C4-2B (cell line): Measurements from ENCODE around the gene SRC.

Experiments used
- H3K27ac ChIP-seq: fragments of 450-650 bp; 2 replicates; pipeline ENCODE4 v1.5.1; 2017
- ZFX ChIP-seq: fragments of 450-650 bp; IDR thresholded peaks from 2 replicates; pipeline ENCODE4 v1.6.1; 2017
- TF ChIP-seq, protein P1 (sequence below): fragments of 450-650 bp; conservative IDR thresholded peaks from 2 replicates; pipeline ENCODE4 v1.5.1; 2017; ENCODE audit warnings: mild to moderate bottlenecking

SRC gene

DNA sequence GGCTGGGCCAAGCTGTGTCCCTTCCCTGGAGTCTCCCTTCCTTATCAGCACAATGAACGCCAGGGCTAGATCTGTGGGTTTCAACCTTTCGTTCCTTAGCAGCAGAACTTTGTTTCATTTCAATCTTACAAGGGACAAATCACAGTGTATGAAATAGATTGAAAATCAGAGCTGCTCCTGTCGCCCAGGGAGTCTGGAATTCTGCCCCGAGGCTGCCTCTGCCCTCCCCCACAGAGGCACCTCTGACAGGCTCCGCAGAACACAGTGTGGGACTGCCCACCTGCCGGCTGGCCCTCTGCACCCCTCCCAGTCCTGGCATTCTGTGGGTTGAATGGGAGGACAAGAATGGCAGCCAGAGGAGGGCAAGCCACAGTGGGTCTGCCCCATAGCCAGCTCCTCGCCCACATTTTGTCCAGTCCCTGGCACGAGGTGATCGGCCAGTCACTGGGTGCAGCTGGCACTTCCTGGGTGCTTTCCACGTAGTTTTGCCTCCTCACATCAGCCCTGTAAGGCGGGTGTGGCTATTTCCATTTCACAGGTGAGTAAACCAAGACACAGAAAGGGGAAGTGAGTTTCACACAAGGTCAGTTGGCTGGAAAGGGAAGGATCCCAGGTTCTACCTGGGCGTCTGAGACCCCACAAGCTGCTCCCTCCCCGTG is 30.4 kb upstream of the SRC start:
- TF ChIP-seq ZFX, result no peak
- TF ChIP-seq, protein P1, sequence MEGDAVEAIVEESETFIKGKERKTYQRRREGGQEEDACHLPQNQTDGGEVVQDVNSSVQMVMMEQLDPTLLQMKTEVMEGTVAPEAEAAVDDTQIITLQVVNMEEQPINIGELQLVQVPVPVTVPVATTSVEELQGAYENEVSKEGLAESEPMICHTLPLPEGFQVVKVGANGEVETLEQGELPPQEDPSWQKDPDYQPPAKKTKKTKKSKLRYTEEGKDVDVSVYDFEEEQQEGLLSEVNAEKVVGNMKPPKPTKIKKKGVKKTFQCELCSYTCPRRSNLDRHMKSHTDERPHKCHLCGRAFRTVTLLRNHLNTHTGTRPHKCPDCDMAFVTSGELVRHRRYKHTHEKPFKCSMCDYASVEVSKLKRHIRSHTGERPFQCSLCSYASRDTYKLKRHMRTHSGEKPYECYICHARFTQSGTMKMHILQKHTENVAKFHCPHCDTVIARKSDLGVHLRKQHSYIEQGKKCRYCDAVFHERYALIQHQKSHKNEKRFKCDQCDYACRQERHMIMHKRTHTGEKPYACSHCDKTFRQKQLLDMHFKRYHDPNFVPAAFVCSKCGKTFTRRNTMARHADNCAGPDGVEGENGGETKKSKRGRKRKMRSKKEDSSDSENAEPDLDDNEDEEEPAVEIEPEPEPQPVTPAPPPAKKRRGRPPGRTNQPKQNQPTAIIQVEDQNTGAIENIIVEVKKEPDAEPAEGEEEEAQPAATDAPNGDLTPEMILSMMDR, result no peak
- no peak overlapping the region for H3K27ac ChIP-seq

DNA sequence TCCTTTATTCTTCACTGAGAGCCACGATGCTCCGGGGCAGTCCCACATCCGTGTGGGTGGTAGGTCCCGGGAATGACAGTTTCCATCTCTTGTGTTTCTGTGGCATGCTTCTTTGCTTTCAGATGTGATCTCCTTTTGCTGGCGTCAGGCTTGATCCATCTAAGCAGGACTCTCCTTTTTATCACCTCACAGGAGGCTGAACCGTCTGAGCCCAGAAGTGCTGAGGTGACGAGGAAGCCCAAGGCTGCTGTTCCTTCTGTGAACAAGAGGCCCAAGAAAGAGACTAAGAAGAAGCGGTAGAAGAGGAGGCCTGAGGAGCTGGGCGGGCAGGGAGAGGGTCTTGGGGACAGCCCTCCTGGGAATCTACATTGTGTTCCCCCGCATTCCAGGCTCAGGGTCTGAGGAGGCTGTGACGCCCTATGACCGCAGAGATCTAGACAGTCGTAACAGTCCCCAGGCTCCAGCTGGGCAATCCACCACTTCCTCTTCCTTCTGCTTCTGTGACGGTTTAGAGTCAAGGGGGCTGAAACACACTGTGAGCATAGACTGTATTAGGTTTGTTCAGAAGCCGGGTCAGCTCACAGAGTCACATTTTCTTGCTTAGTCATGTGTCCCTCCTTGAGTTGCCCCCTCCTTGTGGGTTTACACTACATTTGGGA is 29.7 kb upstream of the SRC start:
- no peak overlapping the region for H3K27ac ChIP-seq
- no peak for TF ChIP-seq ZFX
- TF ChIP-seq, protein P1, result no peak

- H3K27ac ChIP-seq, result no peak overlapping the region
- no peak for TF ChIP-seq ZFX
- TF ChIP-seq, protein P1, result no peak
Measured at GRCh38 chr20:37316775-37317170, 29.2 kb upstream of the SRC start.

GRCh38 chr20:37317316-37317715 is 28.6 kb upstream of the SRC start:
- no peak overlapping the region for H3K27ac ChIP-seq
- TF ChIP-seq ZFX, result no peak
- TF ChIP-seq, protein P1, result no peak

DNA sequence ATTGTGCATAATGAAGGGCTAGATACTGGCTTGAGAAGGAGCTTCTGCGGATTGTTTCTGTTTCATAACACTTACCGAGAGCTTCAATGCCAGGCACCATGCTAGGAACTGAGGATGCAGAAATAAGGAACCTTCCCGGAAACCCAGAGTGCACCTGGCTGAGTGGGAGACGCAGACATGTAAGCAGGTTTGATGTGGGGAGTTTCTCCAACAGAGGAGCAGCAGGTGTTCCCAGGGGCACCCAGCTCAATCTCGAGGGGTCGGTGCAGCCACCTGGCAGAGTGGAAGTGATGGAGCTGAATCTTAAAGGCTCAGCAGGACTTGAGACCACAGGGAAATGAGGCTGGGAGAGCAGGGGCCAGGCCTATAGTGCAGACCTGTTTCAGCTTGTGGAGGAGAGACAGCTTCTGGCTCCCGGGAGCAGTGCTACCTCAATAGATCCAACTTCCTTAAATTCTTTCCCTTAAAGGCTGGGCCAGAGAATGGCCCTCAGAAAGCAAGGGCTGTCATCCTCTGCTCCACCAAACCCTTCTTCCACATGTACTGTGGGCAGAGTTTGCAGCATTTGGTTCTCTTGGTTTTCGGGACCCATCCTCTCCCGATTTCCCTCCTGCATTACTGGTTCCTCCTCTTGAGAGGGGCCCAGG is 27.8 kb upstream of the SRC start:
- H3K27ac ChIP-seq, result no peak overlapping the region
- TF ChIP-seq, protein P1, result no peak
- no peak for TF ChIP-seq ZFX

DNA sequence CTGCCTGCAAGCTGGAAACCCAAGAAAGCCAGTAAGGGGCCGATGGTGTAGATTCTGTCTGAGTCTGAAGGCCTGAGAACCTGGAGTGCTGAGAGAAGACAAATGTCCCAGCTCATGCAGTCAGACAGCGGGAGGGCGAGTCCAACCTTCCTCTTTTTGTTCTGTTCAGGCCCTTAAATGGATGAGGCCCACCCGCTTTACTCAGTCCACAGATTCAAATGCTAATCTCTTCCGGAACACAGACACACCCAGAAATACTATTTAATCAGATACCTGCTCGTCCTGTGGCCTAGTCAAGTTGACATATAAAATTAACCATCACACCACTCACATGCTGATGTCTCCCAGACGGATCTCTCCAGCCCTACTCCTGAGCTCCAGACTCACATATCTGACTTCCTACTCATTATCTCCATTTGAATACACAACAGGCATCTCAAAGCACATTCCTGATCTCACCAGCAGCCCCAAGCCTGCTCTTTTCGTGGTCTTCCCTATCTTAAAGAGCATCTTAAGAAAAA is 26.7 kb upstream of the SRC start:
- H3K27ac ChIP-seq, result no peak overlapping the region
- TF ChIP-seq, protein P1, result no peak
- TF ChIP-seq ZFX, result no peak

- no peak overlapping the region for H3K27ac ChIP-seq
- no peak for TF ChIP-seq ZFX
- TF ChIP-seq, protein P1, result no peak
Measured at GRCh38 chr20:37323985-37324384, 22.0 kb upstream of the SRC start.
